Hematopoietic multipotent progenitor cell treated with erythropoietin and hydrocortisone succinate and interleukin-3 and kit ligand, for 8 days (in vitro differentiated cells): ENCODE measurements around the gene OSBPL9.
"Not testable (repeated sequence)": the region's sequence is repeated elsewhere in the genome, so short reads cannot be mapped to it uniquely, and the experiment has no call there.

Experiments
- DNase-seq: peaks from one replicate; pipeline ENCODE4 v3.0.0-alpha.2; 2015

OSBPL9 gene

GRCh38 chr1:51616903-51617708 lies at the start of gene OSBPL9:
Gene OSBPL9 (plus strand): TSS chr1:51617092. CDS start chr1:51617111, 19 bp downstream.
- peak; percentile 92 for DNase-seq

- no peak for DNase-seq
These were observed 49.2 kb upstream of the OSBPL9 start for GRCh38 chr1:51567653-51568052.

- no peak for DNase-seq
These were observed 48.5 kb upstream of the OSBPL9 start for GRCh38 chr1:51568231-51568935.

- peak; percentile 53 for DNase-seq
These were observed 47.4 kb upstream of the OSBPL9 start for GRCh38 chr1:51569284-51570062.

GRCh38 chr1:51570063-51570710 lies 46.7 kb upstream of the OSBPL9 start:
- DNase-seq: no peak

GRCh38 chr1:51572365-51572764 lies 44.5 kb upstream of the OSBPL9 start:
- DNase-seq: no peak

- no peak for DNase-seq
These were observed 42.1 kb upstream of the OSBPL9 start for GRCh38 chr1:51574796-51575195.

- no peak for DNase-seq
These were observed 41.3 kb upstream of the OSBPL9 start for GRCh38 chr1:51575406-51576084.

- DNase-seq: no peak
These were observed 40.8 kb upstream of the OSBPL9 start for GRCh38 chr1:51576085-51576444.

GRCh38 chr1:51576923-51577322 lies 40.0 kb upstream of the OSBPL9 start:
- DNase-seq: no peak

GRCh38 chr1:51578383-51579109 lies 38.3 kb upstream of the OSBPL9 start:
- no peak for DNase-seq

GRCh38 chr1:51581238-51581637 lies 35.7 kb upstream of the OSBPL9 start:
- DNase-seq: no peak

- DNase-seq: no peak
These were observed 33.4 kb upstream of the OSBPL9 start for GRCh38 chr1:51583532-51583931.

GRCh38 chr1:51584021-51584420 lies 32.9 kb upstream of the OSBPL9 start:
- no peak for DNase-seq

GRCh38 chr1:51592711-51593110 lies 24.2 kb upstream of the OSBPL9 start:
- DNase-seq: no peak

- no peak for DNase-seq
These were observed 22.2 kb upstream of the OSBPL9 start for GRCh38 chr1:51594716-51595115.

- no peak for DNase-seq
These were observed 16.4 kb upstream of the OSBPL9 start for GRCh38 chr1:51600529-51600928.

GRCh38 chr1:51600965-51601364 lies 15.9 kb upstream of the OSBPL9 start:
- DNase-seq: no peak

GRCh38 chr1:51605961-51606723 lies 10.8 kb upstream of the OSBPL9 start:
- DNase-seq: no peak

GRCh38 chr1:51607681-51608095 lies 9.2 kb upstream of the OSBPL9 start:
- peak; percentile 63 for DNase-seq

GRCh38 chr1:51610104-51610503 lies 6.8 kb upstream of the OSBPL9 start:
- DNase-seq: not testable (repeated sequence)
